ENCODE data around the gene NAGLU. TPM values are rescaled to one million over a fixed set of nuclear protein-coding genes. Genes with fewer than 3 reads are reported as not detected.

NAGLU gene
- total RNA-seq, 1 experiment from 2014 or later: 97.0 TPM

DNA sequence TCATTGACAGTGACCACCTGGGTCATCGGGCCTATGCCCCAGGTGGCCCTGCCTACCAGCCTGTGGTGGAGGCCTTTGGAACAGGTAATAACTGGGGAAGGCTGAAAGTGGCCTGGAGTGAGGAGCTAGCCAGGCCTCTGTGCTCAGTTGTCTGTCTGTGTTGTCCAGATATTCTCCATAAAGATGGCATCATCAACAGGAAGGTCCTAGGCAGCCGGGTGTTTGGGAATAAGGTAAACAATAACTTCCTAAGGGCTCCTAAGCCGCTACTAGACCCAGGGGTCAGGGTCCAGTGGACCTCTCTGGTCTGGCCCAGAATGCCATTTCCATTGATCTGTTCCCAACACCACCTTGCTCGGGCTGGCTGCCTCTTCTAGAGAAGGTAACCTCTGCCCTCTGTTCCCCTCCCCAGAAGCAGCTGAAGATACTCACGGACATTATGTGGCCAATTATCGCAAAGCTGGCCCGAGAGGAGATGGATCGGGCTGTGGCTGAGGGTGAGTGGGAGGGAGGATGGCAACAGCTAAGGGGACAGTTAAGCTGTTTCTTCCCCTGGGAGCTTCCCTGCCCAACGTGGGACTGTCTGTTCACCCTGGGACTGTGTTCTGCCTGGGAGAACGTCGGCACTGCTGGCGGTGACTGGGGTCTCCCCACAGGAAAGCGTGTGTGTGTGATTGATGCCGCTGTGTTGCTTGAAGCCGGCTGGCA, 28.9 kb downstream of the NAGLU start:
- DNase-seq (ENCODE audit: low read depth): no peak

DNA sequence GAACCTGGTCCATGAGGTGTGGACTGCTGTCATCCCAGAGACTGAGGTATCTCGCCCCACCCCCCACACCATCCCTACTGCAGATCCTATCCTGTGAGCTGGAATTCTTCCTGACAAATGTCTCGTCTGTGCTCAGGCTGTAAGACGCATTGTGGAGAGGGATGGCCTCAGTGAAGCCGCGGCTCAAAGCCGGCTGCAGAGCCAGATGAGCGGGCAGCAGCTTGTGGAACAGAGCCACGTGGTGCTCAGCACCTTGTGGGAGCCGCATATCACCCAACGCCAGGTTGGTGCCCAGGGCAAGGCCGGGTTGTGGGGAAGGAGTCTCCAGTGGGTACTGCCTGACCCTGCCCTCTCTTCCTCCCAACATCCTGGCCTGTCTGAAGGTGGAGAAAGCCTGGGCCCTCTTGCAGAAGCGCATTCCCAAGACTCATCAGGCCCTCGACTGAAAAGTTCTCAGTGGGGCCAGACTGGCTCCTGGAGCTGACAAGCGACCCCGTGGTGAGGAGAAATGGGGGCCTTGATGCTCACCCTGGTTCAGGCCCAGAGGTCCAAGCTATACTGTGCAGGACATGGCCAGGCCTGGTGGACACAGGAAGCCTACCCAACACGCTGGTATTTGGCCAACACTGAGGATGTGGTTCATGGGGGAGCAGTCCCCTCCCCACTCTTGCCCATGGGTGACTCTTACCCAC, 29.6 kb downstream of the NAGLU start:
- DNase-seq (ENCODE audit: low read depth): no peak

DNA sequence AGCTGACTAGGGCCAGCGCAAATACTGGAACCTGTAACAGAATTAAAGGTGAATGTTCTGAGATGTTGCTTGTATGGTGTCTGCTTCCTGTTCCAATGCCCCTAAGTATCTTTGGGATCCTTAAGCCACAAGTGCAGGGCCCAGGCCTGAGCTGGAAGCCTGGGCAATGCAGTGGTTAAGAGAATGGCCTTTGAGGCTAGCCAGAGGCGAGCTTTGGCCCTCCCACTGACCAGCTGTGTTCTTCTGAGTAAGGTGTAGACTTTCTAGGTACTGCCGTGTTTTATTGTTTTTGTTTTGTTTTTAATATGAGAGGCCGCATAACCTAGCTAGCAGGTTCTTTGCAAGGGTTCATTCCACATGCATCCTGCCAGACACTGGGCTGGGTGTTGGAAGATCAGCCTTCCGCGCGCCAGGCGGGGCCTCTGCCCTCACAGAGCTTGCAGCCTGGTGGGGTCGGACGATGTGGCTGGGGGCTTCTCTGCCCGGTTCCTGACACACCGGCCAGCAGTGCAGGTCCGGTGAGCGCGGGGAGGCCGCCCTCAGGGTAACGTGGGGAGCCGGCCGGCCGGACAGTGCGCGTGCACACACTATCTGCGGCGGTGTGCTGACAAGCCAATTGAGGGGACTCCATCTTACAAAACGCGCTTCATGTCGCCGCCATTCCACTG, 30.3 kb downstream of the NAGLU start:
- DNase-seq (ENCODE audit: low read depth): no peak

DNA sequence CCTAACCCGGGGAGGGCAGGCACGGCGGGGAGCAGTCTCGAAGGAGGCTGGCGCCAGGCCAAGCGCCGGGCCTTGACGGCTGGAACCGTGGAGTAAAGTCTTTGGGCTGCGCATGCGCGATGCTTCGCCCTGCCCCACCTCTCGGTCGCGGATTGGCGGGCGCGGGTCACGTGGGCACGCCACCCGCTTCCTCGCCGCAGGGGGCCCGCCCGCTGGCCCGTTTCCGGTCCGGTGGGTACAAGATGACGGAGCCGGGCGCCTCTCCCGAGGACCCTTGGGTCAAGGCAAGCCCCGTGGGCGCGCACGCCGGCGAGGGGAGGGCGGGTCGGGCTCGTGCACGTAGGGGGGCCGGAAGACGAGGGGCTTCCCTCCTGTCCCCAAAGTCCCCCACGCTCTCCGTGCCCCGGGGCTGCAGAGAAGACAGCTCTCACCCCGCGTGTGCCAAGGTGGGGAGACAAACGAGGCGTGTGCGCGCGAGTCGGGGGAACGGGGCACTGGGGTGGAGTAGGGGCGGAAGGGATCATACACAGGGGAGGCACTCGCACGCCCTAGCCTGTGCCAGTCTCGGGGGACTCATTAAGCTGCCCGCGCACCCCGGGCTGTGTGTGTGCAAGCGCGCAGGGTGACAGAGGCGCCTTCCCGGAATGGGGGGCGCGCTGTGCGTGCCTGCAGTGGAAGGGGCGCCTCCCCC, 31.0 kb downstream of the NAGLU start, which contains the start of gene MLX:
Gene MLX, plus strand, starts transcription at position 218 of the 691 bp plus-strand sequence. Its CDS starts 25 bp downstream, at position 243.
- DNase-seq (ENCODE audit: low read depth): peak; percentile 86

DNA sequence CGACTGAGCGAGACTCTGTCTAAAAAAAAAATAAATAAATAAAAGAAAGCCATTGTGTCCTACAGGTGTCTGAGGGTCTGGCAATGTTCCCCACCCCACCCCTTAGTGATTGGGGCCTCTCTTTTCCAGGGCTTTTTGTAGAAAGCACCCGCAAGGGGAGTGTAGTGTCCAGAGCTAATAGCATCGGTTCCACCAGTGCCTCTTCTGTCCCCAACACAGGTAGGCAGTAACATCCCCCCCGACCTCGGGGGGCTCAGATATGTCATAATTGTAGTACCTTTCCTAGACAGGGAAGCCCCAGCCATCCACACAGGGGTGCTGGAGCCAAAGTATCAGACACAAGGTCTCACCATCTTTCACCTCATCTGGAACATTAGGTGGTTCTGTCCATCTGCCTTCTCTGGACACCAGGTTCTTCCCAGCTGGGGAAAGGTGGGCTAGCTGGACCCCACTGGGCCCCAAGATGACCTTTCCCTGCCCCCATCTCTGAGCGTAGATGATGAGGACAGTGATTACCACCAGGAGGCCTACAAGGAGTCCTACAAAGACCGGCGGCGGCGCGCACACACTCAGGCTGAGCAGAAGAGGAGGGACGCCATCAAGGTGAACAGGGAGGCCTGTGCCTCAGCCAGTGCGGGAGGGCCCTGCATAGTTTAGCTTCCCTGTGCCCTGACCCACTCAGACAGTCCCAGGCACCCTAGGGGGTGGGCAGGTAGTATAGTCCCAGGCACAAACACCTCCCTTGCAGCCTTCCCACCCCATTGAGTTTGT, 32.5 kb downstream of the NAGLU start:
- DNase-seq (ENCODE audit: low read depth): no peak

DNA sequence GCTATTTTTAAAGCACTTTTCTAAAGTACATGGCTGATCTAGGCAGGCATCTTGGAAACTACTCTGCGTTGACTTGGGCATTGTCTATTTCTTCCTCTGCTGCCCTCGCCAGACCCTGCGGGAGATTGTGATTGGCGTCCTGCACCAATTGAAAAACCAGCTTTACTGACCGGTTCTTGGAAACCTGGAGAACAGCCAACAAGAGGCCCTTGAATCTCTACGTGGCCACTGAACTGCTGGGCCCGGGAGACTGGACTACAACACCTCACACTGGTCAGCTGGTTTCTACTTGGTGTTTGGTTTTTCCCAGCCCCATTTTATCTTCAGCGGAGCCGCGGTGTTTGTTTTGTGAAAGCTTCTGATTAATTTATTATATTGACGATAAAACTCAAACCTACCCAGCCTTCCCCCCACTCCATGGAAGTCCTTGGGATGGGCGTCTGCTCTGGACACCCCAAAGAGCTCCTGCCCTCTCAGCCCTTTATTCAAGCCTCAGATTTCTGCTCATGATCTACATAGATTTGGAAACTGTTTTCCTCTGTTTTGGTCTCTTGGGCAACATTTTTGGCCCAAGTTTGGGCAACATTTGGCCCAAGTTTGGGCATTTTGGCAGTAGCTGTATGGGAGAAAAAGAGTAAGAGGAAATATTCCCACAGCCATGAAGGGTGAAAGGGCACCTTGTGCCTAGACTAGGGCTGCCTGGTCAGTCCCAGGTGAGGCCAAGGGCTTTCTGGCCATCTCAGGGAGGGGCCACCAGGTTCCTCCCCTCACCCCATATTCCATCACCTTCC, 35.6 kb downstream of the NAGLU start:
- no peak for DNase-seq (ENCODE audit: low read depth)

DNA sequence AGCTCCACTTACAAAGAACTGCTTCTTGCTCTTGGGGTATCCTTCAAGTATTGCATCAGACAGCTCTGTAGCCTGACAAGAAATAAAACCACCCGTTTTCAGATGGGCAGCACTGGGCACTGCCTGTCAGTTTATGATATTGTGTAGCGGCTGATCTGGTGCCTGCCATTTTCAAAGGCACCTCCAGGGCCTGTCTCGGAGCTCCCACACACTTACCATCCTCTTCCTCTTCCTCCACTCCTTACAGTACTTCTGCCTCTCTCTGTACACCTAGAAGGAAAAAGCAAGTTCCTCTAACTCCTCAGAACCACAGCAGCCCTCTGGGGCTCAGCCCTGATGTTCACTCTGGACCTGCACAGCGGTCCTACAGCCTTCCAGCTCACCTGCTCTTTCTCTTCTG, 37.1 kb downstream of the NAGLU start:
- DNase-seq (ENCODE audit: low read depth): no peak

DNA sequence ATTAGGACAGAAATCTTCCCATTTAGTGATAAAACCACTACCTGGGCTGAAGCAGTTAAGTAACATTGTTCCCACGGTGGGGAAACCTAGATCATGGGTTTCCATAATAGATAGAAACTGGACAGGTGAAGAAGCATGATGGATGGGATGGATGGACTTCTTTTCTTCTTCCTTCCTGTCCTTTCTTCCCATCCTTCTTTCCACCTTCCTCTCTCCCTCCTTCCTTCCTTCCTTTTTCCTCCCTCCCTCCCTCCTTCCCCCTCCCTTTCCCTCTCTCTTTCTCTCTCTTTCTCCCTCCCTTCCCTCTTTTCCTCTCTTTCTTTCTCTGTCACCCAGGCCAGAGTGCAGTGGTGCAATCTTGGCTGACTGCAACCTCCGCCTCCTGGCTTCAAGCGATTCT, 38.4 kb downstream of the NAGLU start:
- DNase-seq (ENCODE audit: low read depth): no peak

DNA sequence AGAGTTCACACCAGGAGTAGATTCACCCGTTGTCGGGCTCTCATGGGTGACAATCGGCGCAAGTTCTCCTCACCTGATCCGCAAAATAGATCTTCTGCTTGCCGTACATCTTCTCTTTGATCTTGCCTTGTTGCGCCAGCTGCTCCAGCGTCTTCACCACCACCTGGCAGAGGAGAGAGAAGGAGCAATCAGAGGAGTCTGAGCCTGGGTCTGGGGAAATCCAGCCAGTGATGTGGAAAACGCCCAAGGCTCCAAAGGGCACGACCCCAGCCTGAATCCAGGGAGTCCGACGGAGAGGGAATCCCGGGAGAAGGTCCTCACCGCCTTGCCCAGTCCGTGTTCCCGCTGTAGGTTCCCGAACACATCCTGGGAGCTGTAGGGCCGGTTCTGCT, 41.1 kb downstream of the NAGLU start:
- DNase-seq (ENCODE audit: low read depth): no peak

DNA sequence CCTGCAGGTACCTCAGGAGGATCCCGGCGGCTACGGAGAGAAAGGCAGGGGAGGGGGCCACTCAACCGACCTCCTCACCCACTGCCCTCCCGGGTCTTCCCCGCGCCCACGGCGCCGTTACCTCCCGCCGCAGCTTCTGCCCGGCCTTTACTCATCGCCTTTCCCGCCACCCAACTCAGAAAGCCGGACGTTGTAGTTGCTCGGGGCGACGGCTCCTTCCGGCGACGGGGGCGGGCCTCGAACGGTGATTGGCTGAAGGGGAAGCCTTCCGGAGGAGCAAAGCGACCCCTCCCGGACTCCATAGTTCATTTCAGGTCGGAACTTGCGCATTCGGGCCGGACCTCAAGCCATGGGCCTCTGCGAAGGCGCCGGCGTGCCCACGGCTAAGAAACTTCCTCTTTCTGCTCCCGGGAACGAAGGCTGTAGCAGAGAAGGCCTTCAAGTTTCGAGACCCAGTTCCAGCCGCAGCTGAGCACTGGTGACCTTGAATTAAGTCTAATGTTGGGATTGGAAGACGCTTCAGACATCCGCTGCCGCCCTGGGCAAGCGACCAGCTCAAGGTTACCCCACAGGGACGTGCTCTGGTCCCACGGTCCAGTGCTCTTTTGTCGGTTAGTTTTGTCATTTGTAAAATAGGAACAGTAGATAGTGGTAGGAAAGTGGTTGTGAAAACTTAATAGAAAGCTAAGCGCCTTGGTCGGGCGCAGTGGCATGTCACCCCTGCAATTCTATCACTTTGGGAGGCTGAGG, 41.7 kb downstream of the NAGLU start, which contains the start of gene PSMC3IP:
Gene PSMC3IP, minus strand, starts transcription at position 198 of the 750 bp plus-strand sequence. Its CDS starts 43 bp downstream, at position 155.
- peak; percentile 92 for DNase-seq (ENCODE audit: low read depth)

DNA sequence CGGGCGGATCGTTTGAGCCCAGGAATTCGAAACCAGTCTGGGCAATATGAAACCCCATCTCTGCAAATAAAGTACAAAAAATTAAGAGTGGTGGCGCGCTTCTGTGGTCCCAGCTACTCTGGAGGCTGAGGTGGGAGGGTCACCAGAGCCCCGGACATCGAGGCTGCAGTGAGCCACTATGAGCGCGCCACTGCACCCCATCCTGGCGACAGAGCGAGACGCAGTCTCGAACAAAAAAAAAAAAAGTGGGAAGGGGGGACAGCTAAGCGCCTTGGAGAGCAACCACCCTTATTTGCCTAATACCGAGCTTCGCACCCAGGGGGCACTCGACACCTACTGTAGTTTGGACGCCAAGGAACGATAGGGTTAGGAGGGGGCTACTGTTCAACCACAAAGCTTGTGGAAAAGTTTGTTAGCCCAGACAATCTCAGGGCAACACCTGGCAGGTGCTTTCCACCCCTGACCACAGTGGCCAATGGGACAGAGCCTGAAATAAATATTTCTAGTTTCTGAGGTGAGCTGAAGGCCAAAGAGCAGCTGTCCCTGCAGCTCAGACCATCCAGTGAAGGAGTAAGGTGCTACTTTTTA, 42.3 kb downstream of the NAGLU start:
- DNase-seq (ENCODE audit: low read depth): peak; percentile 74

DNA sequence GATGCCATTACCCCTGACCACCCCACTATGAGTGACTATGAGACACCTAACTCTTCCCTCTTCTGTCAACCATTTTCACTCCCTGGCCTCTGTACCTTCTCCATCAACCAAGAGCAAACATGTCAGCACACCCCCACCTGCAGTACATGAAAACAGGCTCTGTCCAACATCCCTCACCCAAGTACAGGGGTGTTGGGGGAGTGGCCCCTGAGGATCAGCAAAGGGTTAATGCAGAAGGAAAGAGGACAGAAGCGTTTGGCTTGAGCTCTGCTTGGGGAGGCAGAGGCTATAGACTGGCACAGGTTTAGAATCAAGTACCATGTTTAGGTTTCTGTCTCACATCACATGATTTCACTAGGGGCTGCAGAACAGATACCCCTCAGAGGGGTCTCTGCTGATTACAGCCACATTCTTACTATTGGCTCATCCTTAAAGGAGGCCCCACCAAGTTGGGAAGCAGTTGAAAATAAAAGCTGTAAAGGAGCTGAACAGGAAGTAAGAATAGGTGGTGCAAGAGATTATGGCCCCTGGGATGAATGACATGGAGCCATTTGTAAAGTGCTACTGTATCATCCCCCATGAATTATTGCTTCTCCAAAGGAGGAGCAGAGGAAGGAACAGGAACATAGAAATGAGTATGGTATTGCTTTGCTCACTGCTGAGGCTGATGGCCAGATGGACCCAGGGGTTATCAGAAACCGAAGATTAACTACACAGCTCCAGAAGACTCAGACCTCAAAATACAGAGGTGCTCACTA, 43.9 kb downstream of the NAGLU start:
- no peak for DNase-seq (ENCODE audit: low read depth)

DNA sequence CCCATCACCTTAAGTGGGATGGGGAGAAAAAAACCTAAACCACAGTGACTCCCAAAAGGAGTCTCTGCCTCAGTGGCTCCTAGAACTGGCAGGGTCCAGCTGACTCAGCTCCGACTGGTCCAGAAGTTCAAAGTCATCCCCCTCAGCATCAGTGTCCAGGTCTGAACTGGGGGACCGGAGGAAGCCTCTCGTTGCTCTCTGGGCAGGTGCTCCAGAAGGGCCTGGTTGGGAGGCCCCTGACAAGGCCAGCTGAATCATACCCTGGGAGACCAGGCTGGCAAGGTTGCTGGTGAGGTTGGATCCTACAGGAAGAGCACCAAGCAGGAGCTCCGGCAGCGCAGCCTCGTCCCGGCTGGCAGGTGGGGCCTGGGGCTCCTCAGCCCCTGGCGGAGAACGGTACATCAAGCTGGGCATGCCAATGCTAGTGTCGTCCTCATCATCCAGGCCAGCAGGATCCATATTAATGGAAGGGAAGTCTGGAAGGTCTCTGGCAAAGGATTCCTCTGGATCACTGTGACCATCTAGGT, 45.8 kb downstream of the NAGLU start:
- no peak for DNase-seq (ENCODE audit: low read depth)

DNA sequence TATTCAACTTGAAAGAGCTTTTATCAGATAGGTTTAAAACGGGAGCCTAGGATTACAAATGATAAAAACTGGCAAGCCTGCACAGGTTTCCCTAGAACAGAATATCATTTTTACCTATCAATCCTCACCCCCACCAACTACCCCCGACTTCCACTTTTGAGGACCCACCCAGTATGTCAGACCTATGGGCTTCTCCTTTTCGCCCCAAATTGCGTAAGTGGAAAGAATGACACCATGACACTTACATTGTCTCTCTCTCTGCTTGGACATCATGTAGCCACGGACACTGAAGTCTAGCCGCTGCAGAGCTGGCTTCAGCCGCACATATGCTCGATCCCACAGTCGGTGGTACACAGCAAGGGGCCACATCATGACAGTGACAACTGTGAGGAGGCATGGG, 48.8 kb downstream of the NAGLU start:
- DNase-seq (ENCODE audit: low read depth): no peak

DNA sequence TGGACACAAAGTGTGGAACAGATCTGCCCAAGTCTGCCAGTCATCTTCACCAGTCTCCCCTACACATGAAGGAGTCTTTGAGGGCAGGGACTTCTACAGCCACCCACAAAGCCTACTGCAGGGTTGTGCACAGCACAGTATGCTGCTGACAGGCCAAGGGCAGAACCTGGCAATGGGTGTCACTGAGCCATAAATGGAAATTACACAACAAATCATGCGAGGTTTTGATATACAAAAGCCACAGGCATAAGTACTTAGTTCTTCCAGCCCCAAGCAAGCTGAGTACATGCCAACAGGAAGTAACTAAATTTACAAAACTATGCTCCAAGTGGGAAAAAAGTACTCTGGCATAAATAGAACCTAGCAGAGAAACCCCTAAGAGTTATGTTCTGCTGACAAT, 49.3 kb downstream of the NAGLU start:
- DNase-seq (ENCODE audit: low read depth): no peak

DNA sequence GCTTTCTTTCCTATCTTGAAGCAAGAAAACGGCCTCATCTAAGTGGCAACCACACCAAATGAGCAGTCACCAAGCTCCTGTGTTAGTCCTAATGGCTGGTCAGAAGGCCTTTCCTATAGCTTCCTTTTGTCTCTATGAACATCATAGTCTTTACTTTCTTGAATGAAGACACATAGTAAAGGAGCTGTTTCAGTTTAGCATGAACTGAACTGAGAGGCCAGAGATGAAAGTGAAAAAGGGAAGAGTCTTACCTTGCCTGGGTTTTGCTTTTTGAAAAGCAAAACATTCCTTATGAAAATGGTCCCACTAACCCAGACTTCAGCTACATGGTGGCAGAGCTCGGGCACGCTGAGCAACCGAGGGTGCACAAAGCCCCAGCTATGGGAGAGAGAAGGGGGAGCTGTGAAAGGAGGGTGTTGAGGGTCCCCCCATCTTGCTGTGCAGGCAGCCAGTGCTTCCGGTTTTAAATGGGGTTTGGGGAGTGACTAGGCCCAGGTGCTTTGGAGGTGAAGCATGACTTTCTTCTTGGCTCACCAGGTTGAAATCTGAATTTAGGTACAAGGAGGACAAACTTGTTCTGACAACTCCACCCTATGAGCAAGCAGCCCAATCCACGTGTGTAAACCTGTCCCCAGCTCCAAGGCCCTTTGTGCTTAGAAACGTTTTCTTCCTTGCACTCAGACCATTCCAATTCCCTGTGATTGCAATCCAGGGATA, 50.6 kb downstream of the NAGLU start:
- DNase-seq (ENCODE audit: low read depth): no peak

DNA sequence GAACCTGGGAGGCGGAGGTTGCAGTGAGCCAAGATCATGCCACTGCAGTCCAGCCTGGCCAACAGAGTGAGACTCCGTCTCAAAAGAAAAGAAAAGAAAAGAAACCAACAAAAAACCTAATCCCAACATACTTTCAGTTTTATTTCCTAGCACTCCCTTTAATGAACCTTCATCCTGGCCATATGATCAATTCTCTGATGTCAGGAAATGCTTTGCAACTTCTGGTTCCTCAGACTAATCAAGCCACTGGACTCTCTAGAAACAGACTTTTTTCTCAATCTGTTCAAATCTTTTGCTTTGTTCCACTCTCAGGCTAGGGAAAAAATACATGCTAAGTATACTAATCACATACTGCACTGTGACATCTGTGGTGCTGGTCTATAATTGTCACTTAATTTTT, 54.8 kb downstream of the NAGLU start:
- DNase-seq (ENCODE audit: low read depth): no peak

DNA sequence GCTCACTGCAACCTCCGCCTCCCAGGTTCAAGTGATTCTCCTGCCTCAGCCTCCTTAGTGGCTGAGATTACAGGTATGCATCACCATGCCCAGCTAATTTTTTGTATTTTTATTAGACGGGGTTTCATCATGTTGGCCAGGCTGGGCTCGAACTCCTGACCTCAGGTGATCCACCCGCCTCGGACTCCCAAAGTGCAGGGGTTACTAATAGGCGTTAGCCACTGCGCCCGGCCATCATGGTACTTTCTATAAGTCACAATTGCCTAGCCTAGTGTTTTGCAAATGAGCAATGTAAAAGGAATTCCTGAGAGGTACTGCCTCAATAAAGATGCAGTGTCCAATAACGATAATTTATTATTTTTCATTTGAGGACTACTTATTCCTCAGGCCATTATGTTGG, 55.4 kb downstream of the NAGLU start:
- DNase-seq (ENCODE audit: low read depth): no peak
